Measurements from ENCODE around the gene SHH. TPM values are rescaled to one million over a fixed set of nuclear protein-coding genes. Genes with fewer than 3 reads are reported as not detected.

The SHH gene
- total RNA-seq, 2 experiments from 2014 or later: not detected

GRCh38 chr7:155848691-155849669 lies 36.7 kb upstream of the SHH start:
- CTCF ChIA-PET: no interaction called here
- H3K27ac Mint-ChIP-seq: no peak overlapping the region
- no peaks in the 10 kb centered on the region for H3K27me3 Mint-ChIP-seq
- H3K36me3 Mint-ChIP-seq (ENCODE audit: low read depth): no peaks in the 10 kb centered on the region
- H3K4me1 Mint-ChIP-seq: no peaks in the 10 kb centered on the region
- POLR2A ChIA-PET: interaction anchor here (0.6 kb wide), 1 partner anchor 1390 kb away, joined by 3 read pairs; no protein-coding TSS in a partner anchor
- DNase-seq: no peak
- H3K4me3 Mint-ChIP-seq: no peak overlapping the region
- H3K9me3 Mint-ChIP-seq: no peaks in the 10 kb centered on the region

GRCh38 chr7:155847821-155848435 lies 35.7 kb upstream of the SHH start:
- DNase-seq: no peak
- Mint-ChIP-seq H3K4me3 (no peak overlapping the region), H3K27me3 (no peaks in the 10 kb centered on the region), H3K4me1 (no peaks in the 10 kb centered on the region), H3K9me3 (no peaks in the 10 kb centered on the region), H3K36me3 (ENCODE audit: low read depth) (no peaks in the 10 kb centered on the region), H3K27ac (no peak overlapping the region)
- CTCF ChIA-PET: no interaction called here
- POLR2A ChIA-PET: no interaction called here

- Mint-ChIP-seq H3K4me1 (no peaks in the 10 kb centered on the region), H3K4me3 (no peak overlapping the region), H3K27me3 (no peaks in the 10 kb centered on the region), H3K36me3 (ENCODE audit: low read depth) (no peaks in the 10 kb centered on the region), H3K9me3 (no peaks in the 10 kb centered on the region), H3K27ac (no peak overlapping the region)
- ChIA-PET POLR2A (no interaction called here), CTCF (no interaction called here)
- no peak for DNase-seq
Measured at GRCh38 chr7:155846936-155847335, 34.7 kb upstream of the SHH start.

- Mint-ChIP-seq H3K9me3 (no peaks in the 10 kb centered on the region), H3K27me3 (no peaks in the 10 kb centered on the region), H3K4me3 (no peak overlapping the region), H3K4me1 (no peaks in the 10 kb centered on the region), H3K36me3 (ENCODE audit: low read depth) (no peaks in the 10 kb centered on the region), H3K27ac (no peak overlapping the region)
- no peak for DNase-seq
- POLR2A ChIA-PET: no interaction called here
- CTCF ChIA-PET: no interaction called here
Measured at GRCh38 chr7:155846156-155846555, 33.9 kb upstream of the SHH start.

- DNase-seq: no peak
- CTCF ChIA-PET: no interaction called here
- no peak overlapping the region for H3K27ac Mint-ChIP-seq
- H3K4me3 Mint-ChIP-seq: no peak overlapping the region
- H3K27me3 Mint-ChIP-seq: peaks cover under 1% of the 10 kb centered on the region
- no peaks in the 10 kb centered on the region for H3K36me3 Mint-ChIP-seq (ENCODE audit: low read depth)
- POLR2A ChIA-PET: no interaction called here
- H3K4me1 Mint-ChIP-seq: no peaks in the 10 kb centered on the region
- no peaks in the 10 kb centered on the region for H3K9me3 Mint-ChIP-seq
Measured at GRCh38 chr7:155845226-155845625, 33.0 kb upstream of the SHH start.

- ChIA-PET POLR2A (no interaction called here), CTCF (no interaction called here)
- Mint-ChIP-seq H3K27me3 (peaks cover 4% of the 10 kb centered on the region), H3K9me3 (no peaks in the 10 kb centered on the region), H3K36me3 (ENCODE audit: low read depth) (no peaks in the 10 kb centered on the region), H3K4me1 (no peaks in the 10 kb centered on the region), H3K27ac (no peak overlapping the region), H3K4me3 (no peak overlapping the region)
- DNase-seq: no peak
Measured at GRCh38 chr7:155844526-155844925, 32.3 kb upstream of the SHH start.

- Mint-ChIP-seq H3K4me3 (no peak overlapping the region), H3K27ac (no peak overlapping the region), H3K9me3 (no peaks in the 10 kb centered on the region), H3K27me3 (peaks cover 5% of the 10 kb centered on the region), H3K36me3 (ENCODE audit: low read depth) (no peaks in the 10 kb centered on the region), H3K4me1 (no peaks in the 10 kb centered on the region)
- ChIA-PET POLR2A (no interaction called here), CTCF (no interaction called here)
- no peak for DNase-seq
Measured at GRCh38 chr7:155844019-155844453, 31.8 kb upstream of the SHH start.

- no peak for DNase-seq
- no peaks in the 10 kb centered on the region for H3K9me3 Mint-ChIP-seq
- CTCF ChIA-PET: no interaction called here
- no peak overlapping the region for H3K27ac Mint-ChIP-seq
- no peaks in the 10 kb centered on the region for H3K4me1 Mint-ChIP-seq
- H3K4me3 Mint-ChIP-seq: no peak overlapping the region
- POLR2A ChIA-PET: no interaction called here
- peaks cover 5% of the 10 kb centered on the region for H3K27me3 Mint-ChIP-seq
- H3K36me3 Mint-ChIP-seq (ENCODE audit: low read depth): no peaks in the 10 kb centered on the region
Measured at GRCh38 chr7:155843426-155844018, 31.3 kb upstream of the SHH start.

- H3K4me1 Mint-ChIP-seq: no peaks in the 10 kb centered on the region
- H3K36me3 Mint-ChIP-seq (ENCODE audit: low read depth): no peaks in the 10 kb centered on the region
- H3K27me3 Mint-ChIP-seq: peaks cover 5% of the 10 kb centered on the region
- no peak for DNase-seq
- H3K9me3 Mint-ChIP-seq: no peaks in the 10 kb centered on the region
- no peak overlapping the region for H3K27ac Mint-ChIP-seq
- CTCF ChIA-PET: no interaction called here
- no peak overlapping the region for H3K4me3 Mint-ChIP-seq
- POLR2A ChIA-PET: no interaction called here
Measured at GRCh38 chr7:155842496-155843265, 30.4 kb upstream of the SHH start.

GRCh38 chr7:155840909-155841308 lies 28.6 kb upstream of the SHH start:
- Mint-ChIP-seq H3K36me3 (ENCODE audit: low read depth) (no peaks in the 10 kb centered on the region), H3K4me3 (no peak overlapping the region), H3K9me3 (no peaks in the 10 kb centered on the region), H3K4me1 (no peaks in the 10 kb centered on the region), H3K27ac (no peak overlapping the region), H3K27me3 (peaks cover 5% of the 10 kb centered on the region)
- no peak for DNase-seq
- ChIA-PET CTCF (no interaction called here), POLR2A (no interaction called here)

- Mint-ChIP-seq H3K9me3 (no peaks in the 10 kb centered on the region), H3K36me3 (ENCODE audit: low read depth) (no peaks in the 10 kb centered on the region), H3K27me3 (peaks cover 5% of the 10 kb centered on the region), H3K4me1 (no peaks in the 10 kb centered on the region), H3K27ac (no peak overlapping the region), H3K4me3 (no peak overlapping the region)
- POLR2A ChIA-PET: no interaction called here
- CTCF ChIA-PET: interaction anchor here (0.6 kb wide), 1 partner anchor 449 kb away, joined by 3 read pairs; no protein-coding TSS in a partner anchor
- no peak for DNase-seq
Measured at GRCh38 chr7:155840262-155840885, 28.1 kb upstream of the SHH start.

GRCh38 chr7:155839461-155839860 lies 27.2 kb upstream of the SHH start:
- Mint-ChIP-seq H3K36me3 (ENCODE audit: low read depth) (no peaks in the 10 kb centered on the region), H3K4me1 (no peaks in the 10 kb centered on the region), H3K9me3 (no peaks in the 10 kb centered on the region), H3K27ac (no peak overlapping the region), H3K27me3 (peaks cover 5% of the 10 kb centered on the region), H3K4me3 (no peak overlapping the region)
- POLR2A ChIA-PET: no interaction called here
- DNase-seq: no peak
- CTCF ChIA-PET: interaction anchor here (0.6 kb wide), 1 partner anchor 449 kb away, joined by 3 read pairs; no protein-coding TSS in a partner anchor
